K562 (cell line): ENCODE data around the gene INHBC. TPM values are rescaled to one million over a fixed set of nuclear protein-coding genes. Genes with fewer than 3 reads are reported as not detected.
A peak's percentile ranks its signal among the peaks of the same experiment; 100 is the strongest.

Experiments used
- ATAC-seq: fragments of 200-7000 bp; cut with Tn5 transposase; 3 replicates; pipeline ENCODE4 v1.9.1; 2020; ENCODE audit warnings: moderate library complexity
- BruUV-seq: library from RNA; stranded (reverse); fragments of 400-500 nt; replicated peaks from 2 replicates; lab custom pipeline; 2021; lab: Mats Ljungman, UMichigan
- CTCF ChIA-PET: fragments of 300-600 bp; formaldehyde crosslinking; extraction: SDS; loops from one replicate; lab custom pipeline; 2021; ENCODE audit warnings: low intra/inter-chr PET ratio; lab: Yijun Ruan, JAX
- POLR2A ChIA-PET: fragments of 300-600, 350-650 bp; sonication (Branson Sonifier 250); formaldehyde crosslinking; extraction: SDS; loops from one replicate; lab custom pipeline; 2021; ENCODE audit warnings: antibody characterized with exemption, inconsistent platforms; lab: Yijun Ruan, JAX
- DNase-seq, 4 experiments: peaks; one replicate each; pipeline versions ENCODE4 v3.0.0 to v3.0.0-alpha.2; 2011 to 2018; ENCODE audit warnings: low spot score in 3 of 4, mixed read lengths in 3 of 4; ENCODE audit errors: extremely low read depth in 1 of 4
- FAIRE-seq: peaks from 2 replicates; lab custom pipeline; 2011; peaks lifted over from hg19 to GRCh38; lab: Jason Lieb, UNC
- H2AFZ ChIP-seq: 2 replicates; pipeline ENCODE4 v1.6.0; 2011; ENCODE audit warnings: low read depth, low read length, control low read depth, inconsistent platforms
- H3K27ac ChIP-seq: fragments of 200-600 bp; 3 replicates; pipeline ENCODE4 v1.8.0; 2011; ENCODE audit warnings: low read depth, mild to moderate bottlenecking, control low read depth, inconsistent platforms, low read length, moderate library complexity, mixed read lengths; ENCODE audit errors: extremely low read depth
- H3K27me3 ChIP-seq, 2 experiments: fragments of 300-600 bp in 1 of 2; 2 replicates in 1 of 2; 3 replicates in 1 of 2; pipeline versions ENCODE4 v1.6.0 to v1.8.0; 2011; ENCODE audit warnings: inconsistent platforms in 2 of 2, low read length in 2 of 2, mild to moderate bottlenecking in 1 of 2, mixed read lengths in 1 of 2, moderate library complexity in 1 of 2; ENCODE audit not compliant: control insufficient read depth in 2 of 2, insufficient read depth in 2 of 2
- H3K36me3 ChIP-seq: fragments of 300-600 bp; 3 replicates; pipeline ENCODE4 v1.8.0; 2011; ENCODE audit warnings: mild to moderate bottlenecking, low read length, inconsistent platforms; ENCODE audit not compliant: control insufficient read depth, insufficient read depth
- H3K4me1 ChIP-seq, 2 experiments: fragments of 200-600 bp in 1 of 2; replicated peaks in 1 of 2; 2 replicates in 1 of 2; 3 replicates in 1 of 2; pipeline versions ENCODE4 v1.5.1 to v1.8.0; 2011; ENCODE audit warnings: inconsistent platforms in 2 of 2, low read length in 2 of 2, mild to moderate bottlenecking in 1 of 2, mixed read lengths in 1 of 2, moderate library complexity in 1 of 2; ENCODE audit not compliant: control insufficient read depth in 2 of 2, insufficient read depth in 2 of 2
- H3K4me2 ChIP-seq: 2 replicates; pipeline ENCODE4 v1.6.1; 2011; ENCODE audit warnings: low read length, control low read depth, inconsistent platforms, mixed read lengths; ENCODE audit not compliant: insufficient read depth
- H3K4me3 ChIP-seq: fragments of 200-600 bp; sonication (generic), shearing (Covaris generic); 2 replicates; pipeline ENCODE4 v1.5.1; 2016; ENCODE audit warnings: control low read depth, inconsistent platforms
- H3K79me2 ChIP-seq: fragments of 200-600 bp; 3 replicates; pipeline ENCODE4 v1.8.0; 2011; ENCODE audit warnings: low read length, inconsistent platforms; ENCODE audit not compliant: control insufficient read depth, insufficient read depth
- H3K9ac ChIP-seq, 2 experiments: 2 replicates each; pipeline versions ENCODE4 v1.6.0 to v1.6.1; 2011; ENCODE audit warnings: low read depth in 2 of 2, low read length in 2 of 2, control low read depth in 1 of 2, inconsistent platforms in 1 of 2, mild to moderate bottlenecking in 1 of 2, mixed read lengths in 1 of 2; ENCODE audit not compliant: insufficient read depth in 1 of 2
- H3K9me1 ChIP-seq: one replicate; pipeline ENCODE4 v1.6.0; 2011; ENCODE audit warnings: inconsistent platforms, mild to moderate bottlenecking, low read length, moderate library complexity; ENCODE audit not compliant: control insufficient read depth, insufficient read depth
- H3K9me3 ChIP-seq: replicated peaks from 2 replicates; pipeline ENCODE4 v1.5.1; 2011; ENCODE audit warnings: low read depth, low read length, inconsistent platforms; ENCODE audit not compliant: control insufficient read depth, insufficient read depth
- H4K20me1 ChIP-seq: replicated peaks from 2 replicates; pipeline ENCODE4 v1.6.1; 2011; ENCODE audit warnings: low read length, inconsistent platforms, mixed read lengths; ENCODE audit not compliant: control insufficient read depth, insufficient read depth
- BDP1 ChIP-seq: IDR thresholded peaks from 3 replicates; pipeline ENCODE4 v1.6.1; 2011; ENCODE audit not compliant: insufficient read length, insufficient read depth
- CREM ChIP-seq: IDR thresholded peaks from 2 replicates; pipeline ENCODE4 v1.6.1; 2014; ENCODE audit warnings: antibody characterized with exemption, low read depth
- MEIS2 ChIP-seq: fragments of 450-650 bp; IDR thresholded peaks from 2 replicates; pipeline ENCODE4 v1.6.1; 2014; ENCODE audit warnings: mild to moderate bottlenecking; ENCODE audit not compliant: partially characterized antibody
- POLR2B ChIP-seq: fragments of 450-650 bp; IDR thresholded peaks from 2 replicates; pipeline ENCODE4 v1.6.1; 2018; ENCODE audit warnings: low read depth; ENCODE audit not compliant: partially characterized antibody
- ZNF143 ChIP-seq: sonication (generic); formaldehyde crosslinking; IDR thresholded peaks from 2 replicates; pipeline ENCODE4 v1.9.0; 2022; ENCODE audit warnings: mild to moderate bottlenecking, missing genetic modification reagents
- ZNF507 ChIP-seq: conservative IDR thresholded peaks from 2 replicates; pipeline ENCODE4 v1.6.1; 2017; ENCODE audit warnings: missing genetic modification characterization, missing compliant biosample characterization
- WGBS: fragments of 100-300 bp; shearing (Covaris generic); methylation state at CpG from one replicate; pipeline ENCODE4 v1.1.6; 2016; ENCODE audit warnings: low coverage, mixed read lengths; ENCODE audit not compliant: insufficient coverage; ENCODE audit errors: missing lambda C conversion rate; 5-methylcytosine and 5-hydroxymethylcytosine counted together
- in situ Hi-C: fragments of 300-500 bp; cut with MboI; formaldehyde crosslinking; loops from 4 replicates; pipeline ENCODE4 v1.15.0; 2018; ENCODE audit warnings: inconsistent platforms, mixed read lengths
- intact Hi-C: fragments of 100-400 bp; cut with micrococcal nuclease; formaldehyde crosslinking; loops from 2 replicates; pipeline ENCODE4 v1.14.2; 2022
- polyA plus RNA-seq, 8 experiments: library from polyadenylated mRNA; depleted of rRNA in 4 of 8; stranded (reverse) in 5 of 8; unstranded in 3 of 8; fragments of >200 nt; fragmentation: Nextera tagmentation in 2 of 8; fragmentation: Illumina TruSeq in 1 of 8; extraction: Ambion mirVana in 2 of 8; extraction: Trizol in 1 of 8; gene quantifications; 2 replicates each; pipeline versions ENCODE4 v1.2.1 to v1.2.3, GENCODE V29; 2011 to 2014; ENCODE audit warnings: inconsistent platforms in 1 of 8, missing spikeins in 1 of 8
- total RNA-seq, 7 experiments: library from RNA; depleted of rRNA in 6 of 7; stranded (reverse); fragments of >200 nt in 6 of 7; fragmentation: Illumina TruSeq in 2 of 7; extraction: Trizol in 2 of 7; gene quantifications; 2 replicates each; pipeline versions ENCODE4 v1.2.1 to v1.2.3, GENCODE V29; 2011 to 2021; ENCODE audit warnings: low replicate concordance in 1 of 7
- TF ChIP-seq, protein P1 (sequence below): sonication (generic); IDR thresholded peaks from 2 replicates; pipeline ENCODE4 v1.6.1; 2016
- TF ChIP-seq, protein P2 (sequence below): fragments of 250-450 bp; sonication (Bioruptor Pico); IDR thresholded peaks from 2 replicates; pipeline ENCODE4 v1.9.0; 2021; ENCODE audit warnings: mild to moderate bottlenecking, inconsistent platforms
- TF ChIP-seq, protein P3 (sequence below): fragments of 450-650 bp; IDR thresholded peaks from one replicate; pipeline ENCODE4 v1.6.1; 2018; ENCODE audit warnings: mild to moderate bottlenecking, moderate library complexity; ENCODE audit not compliant: partially characterized antibody
- TF ChIP-seq, protein P4 (sequence below), 3 experiments: IDR thresholded peaks in 2 of 3; conservative IDR thresholded peaks in 1 of 3; 2 replicates each; pipeline ENCODE4 v1.5.1; 2011 to 2012; ENCODE audit warnings: low read length in 3 of 3, mild to moderate bottlenecking in 3 of 3, control low read depth in 2 of 3, improper control_type of control experiment in 1 of 3, inconsistent platforms in 1 of 3, low read depth in 1 of 3, mixed read lengths in 1 of 3, moderate library complexity in 1 of 3; ENCODE audit not compliant: insufficient read depth in 2 of 3
- TF ChIP-seq, protein P5 (sequence below): fragments of 450-650 bp; IDR thresholded peaks from 2 replicates; pipeline ENCODE4 v1.6.1; 2016

Gene INHBC
- total and polyA plus RNA-seq, 9 of the 15 experiments (the other 6 are each of a cell fraction or from before 2014, with no cell fraction given), result 0.07 to 0.24 (median 0.15) TPM; not detected in 4

DNA sequence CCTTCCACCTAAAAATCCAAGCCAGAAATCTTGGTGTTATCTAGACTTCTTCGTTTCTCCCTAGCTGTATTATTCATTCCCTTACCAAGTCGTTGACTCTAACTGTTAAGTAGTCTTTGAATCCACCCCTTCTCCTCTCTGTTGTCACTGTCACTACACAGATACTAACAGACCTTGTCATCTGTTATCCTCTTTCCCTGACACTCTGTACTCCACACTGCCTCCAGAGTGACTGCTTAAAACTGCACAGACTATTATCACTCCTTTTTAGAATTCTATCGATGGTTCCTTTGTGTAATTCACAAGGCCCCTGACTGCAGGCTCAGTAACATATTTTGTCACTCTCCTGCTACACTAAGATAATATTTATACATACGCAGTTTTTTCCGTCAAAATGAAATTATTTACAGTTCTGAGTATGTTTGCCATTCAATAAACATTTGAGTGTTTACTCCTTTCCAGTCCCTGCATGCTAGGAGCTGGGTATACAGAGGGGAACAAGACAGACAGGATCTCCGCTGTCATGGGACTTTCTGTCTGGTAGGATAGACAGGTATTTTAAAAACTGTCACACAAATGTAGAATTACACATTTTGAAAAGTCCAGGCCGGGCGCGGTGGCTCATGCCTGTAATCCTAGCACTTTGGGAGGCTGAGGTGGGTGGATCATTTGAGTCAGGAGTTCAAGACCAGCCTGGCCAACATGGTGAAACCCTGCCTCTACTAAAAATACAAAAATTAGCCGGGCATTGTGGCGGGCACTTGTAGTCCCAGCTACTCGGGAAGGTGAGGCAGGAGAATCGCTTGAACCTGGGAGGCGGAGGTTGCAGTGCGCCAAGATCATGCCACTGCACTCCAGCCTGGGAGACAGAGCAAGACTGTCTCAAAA is 57.1 kb downstream of the INHBC start:
- in situ Hi-C loops, result no loop called here
- Histone ChIP-seq H3K4me1 (peaks cover 7 to 15% of the 10 kb centered on the region in 2 experiments), H3K36me3 (peaks cover 57% of the 10 kb centered on the region), H3K27me3 (no peaks in the 10 kb centered on the region), H4K20me1 (0 out of 2 replicates have a peak, but pooled peaks cover 3% of the 10 kb centered on the region), H2AFZ (no peak overlapping the region), H3K27ac (no peak overlapping the region), H3K9me1 (peaks cover 3% of the 10 kb centered on the region), H3K9ac (no peak overlapping the region), H3K4me3 (no peak overlapping the region), H3K4me2 (no peak overlapping the region), H3K9me3 (no peaks in the 10 kb centered on the region), H3K79me2 (peaks cover 35% of the 10 kb centered on the region)
- no peak for FAIRE-seq
- 93% methylated on average over 14 of the region's 15 CpGs for WGBS
- DNase-seq, result peak in 1 of 4 experiments; percentile 32
- peak; percentile 36 for ATAC-seq
- intact Hi-C loops, result no loop called here
- TSS peak; percentile 12 for BruUV-seq
- POLR2A ChIA-PET, result interaction anchor here (0.7 to 1.1 kb wide), 2 partner anchors 25 to 28 kb away, joined by 3 to 4 read pairs; partner anchors contain the start of gene DDIT3
- CTCF ChIA-PET, result no interaction called here
- TF ChIP-seq, protein P1, sequence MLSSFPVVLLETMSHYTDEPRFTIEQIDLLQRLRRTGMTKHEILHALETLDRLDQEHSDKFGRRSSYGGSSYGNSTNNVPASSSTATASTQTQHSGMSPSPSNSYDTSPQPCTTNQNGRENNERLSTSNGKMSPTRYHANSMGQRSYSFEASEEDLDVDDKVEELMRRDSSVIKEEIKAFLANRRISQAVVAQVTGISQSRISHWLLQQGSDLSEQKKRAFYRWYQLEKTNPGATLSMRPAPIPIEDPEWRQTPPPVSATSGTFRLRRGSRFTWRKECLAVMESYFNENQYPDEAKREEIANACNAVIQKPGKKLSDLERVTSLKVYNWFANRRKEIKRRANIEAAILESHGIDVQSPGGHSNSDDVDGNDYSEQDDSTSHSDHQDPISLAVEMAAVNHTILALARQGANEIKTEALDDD, result peak; percentile 66; the same call in 1 of the 2 replicates
- TF ChIP-seq CREM, result 0 out of 2 replicates have a peak, but pooled peaks have one; percentile 7
- peak; percentile 20 for TF ChIP-seq POLR2B
- peak; percentile 44 for TF ChIP-seq MEIS2
- no peak for TF ChIP-seq ZNF507 (tag)
- TF ChIP-seq, protein P2, sequence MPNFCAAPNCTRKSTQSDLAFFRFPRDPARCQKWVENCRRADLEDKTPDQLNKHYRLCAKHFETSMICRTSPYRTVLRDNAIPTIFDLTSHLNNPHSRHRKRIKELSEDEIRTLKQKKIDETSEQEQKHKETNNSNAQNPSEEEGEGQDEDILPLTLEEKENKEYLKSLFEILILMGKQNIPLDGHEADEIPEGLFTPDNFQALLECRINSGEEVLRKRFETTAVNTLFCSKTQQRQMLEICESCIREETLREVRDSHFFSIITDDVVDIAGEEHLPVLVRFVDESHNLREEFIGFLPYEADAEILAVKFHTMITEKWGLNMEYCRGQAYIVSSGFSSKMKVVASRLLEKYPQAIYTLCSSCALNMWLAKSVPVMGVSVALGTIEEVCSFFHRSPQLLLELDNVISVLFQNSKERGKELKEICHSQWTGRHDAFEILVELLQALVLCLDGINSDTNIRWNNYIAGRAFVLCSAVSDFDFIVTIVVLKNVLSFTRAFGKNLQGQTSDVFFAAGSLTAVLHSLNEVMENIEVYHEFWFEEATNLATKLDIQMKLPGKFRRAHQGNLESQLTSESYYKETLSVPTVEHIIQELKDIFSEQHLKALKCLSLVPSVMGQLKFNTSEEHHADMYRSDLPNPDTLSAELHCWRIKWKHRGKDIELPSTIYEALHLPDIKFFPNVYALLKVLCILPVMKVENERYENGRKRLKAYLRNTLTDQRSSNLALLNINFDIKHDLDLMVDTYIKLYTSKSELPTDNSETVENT (CRISPR knock-in tag), result no peak
- TF ChIP-seq, protein P3, sequence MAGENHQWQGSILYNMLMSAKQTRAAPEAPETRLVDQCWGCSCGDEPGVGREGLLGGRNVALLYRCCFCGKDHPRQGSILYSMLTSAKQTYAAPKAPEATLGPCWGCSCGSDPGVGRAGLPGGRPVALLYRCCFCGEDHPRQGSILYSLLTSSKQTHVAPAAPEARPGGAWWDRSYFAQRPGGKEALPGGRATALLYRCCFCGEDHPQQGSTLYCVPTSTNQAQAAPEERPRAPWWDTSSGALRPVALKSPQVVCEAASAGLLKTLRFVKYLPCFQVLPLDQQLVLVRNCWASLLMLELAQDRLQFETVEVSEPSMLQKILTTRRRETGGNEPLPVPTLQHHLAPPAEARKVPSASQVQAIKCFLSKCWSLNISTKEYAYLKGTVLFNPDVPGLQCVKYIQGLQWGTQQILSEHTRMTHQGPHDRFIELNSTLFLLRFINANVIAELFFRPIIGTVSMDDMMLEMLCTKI, result no peak
- TF ChIP-seq, protein P4, sequence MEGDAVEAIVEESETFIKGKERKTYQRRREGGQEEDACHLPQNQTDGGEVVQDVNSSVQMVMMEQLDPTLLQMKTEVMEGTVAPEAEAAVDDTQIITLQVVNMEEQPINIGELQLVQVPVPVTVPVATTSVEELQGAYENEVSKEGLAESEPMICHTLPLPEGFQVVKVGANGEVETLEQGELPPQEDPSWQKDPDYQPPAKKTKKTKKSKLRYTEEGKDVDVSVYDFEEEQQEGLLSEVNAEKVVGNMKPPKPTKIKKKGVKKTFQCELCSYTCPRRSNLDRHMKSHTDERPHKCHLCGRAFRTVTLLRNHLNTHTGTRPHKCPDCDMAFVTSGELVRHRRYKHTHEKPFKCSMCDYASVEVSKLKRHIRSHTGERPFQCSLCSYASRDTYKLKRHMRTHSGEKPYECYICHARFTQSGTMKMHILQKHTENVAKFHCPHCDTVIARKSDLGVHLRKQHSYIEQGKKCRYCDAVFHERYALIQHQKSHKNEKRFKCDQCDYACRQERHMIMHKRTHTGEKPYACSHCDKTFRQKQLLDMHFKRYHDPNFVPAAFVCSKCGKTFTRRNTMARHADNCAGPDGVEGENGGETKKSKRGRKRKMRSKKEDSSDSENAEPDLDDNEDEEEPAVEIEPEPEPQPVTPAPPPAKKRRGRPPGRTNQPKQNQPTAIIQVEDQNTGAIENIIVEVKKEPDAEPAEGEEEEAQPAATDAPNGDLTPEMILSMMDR (IDR thresholded peaks at IDR 0.05 in 2 of 3, conservative IDR thresholded peaks at IDR 0.05 in 1 of 3; ENCODE audit: insufficient read depth in 2 of 3, low read depth in 1 of 3, low read length in 3 of 3), result peak; percentile 14 to 30 (median 30); a peak in 2 of 6 replicates
- TF ChIP-seq BDP1, result no peak
- TF ChIP-seq, protein P5, sequence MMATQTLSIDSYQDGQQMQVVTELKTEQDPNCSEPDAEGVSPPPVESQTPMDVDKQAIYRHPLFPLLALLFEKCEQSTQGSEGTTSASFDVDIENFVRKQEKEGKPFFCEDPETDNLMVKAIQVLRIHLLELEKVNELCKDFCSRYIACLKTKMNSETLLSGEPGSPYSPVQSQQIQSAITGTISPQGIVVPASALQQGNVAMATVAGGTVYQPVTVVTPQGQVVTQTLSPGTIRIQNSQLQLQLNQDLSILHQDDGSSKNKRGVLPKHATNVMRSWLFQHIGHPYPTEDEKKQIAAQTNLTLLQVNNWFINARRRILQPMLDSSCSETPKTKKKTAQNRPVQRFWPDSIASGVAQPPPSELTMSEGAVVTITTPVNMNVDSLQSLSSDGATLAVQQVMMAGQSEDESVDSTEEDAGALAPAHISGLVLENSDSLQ, result peak; percentile 48; the same call in 1 of the 2 replicates
- no peak for TF ChIP-seq ZNF143 (CRISPR knock-in tag)
